GM21447 (cell line): Measurements from ENCODE around the gene NGRN.
"Not testable (repeated sequence)": the region's sequence is repeated elsewhere in the genome, so short reads cannot be mapped to it uniquely, and the experiment has no call there.

ENCODE experiments used
- ATAC-seq: cut with Tn5 transposase; IDR thresholded peaks from one replicate; pipeline ENCODE4 v1.9.1; 2021; ENCODE audit not compliant: unreplicated experiment

NGRN gene

GRCh38 chr15:90281637-90282036, 16.2 kb downstream of the NGRN start:
- ATAC-seq: not testable (repeated sequence)

GRCh38 chr15:90286678-90287077, 21.2 kb downstream of the NGRN start:
- ATAC-seq: no peak

GRCh38 chr15:90287101-90287500, 21.6 kb downstream of the NGRN start:
- ATAC-seq: no peak

- no peak for ATAC-seq
Observed at GRCh38 chr15:90287946-90288345, 22.5 kb downstream of the NGRN start.

- ATAC-seq: no peak
Observed at GRCh38 chr15:90291679-90292356, 26.3 kb downstream of the NGRN start.

GRCh38 chr15:90293040-90293810, 27.8 kb downstream of the NGRN start:
- not testable (repeated sequence) for ATAC-seq

GRCh38 chr15:90294159-90294558, 28.7 kb downstream of the NGRN start:
- no peak for ATAC-seq

- ATAC-seq: no peak
Observed at GRCh38 chr15:90294601-90295269, 29.3 kb downstream of the NGRN start.

GRCh38 chr15:90295270-90295648, 29.8 kb downstream of the NGRN start:
- ATAC-seq: no peak

- ATAC-seq: not testable (repeated sequence)
Observed at GRCh38 chr15:90296316-90296884, 30.9 kb downstream of the NGRN start.

GRCh38 chr15:90297021-90297420, 31.5 kb downstream of the NGRN start:
- ATAC-seq: no peak

GRCh38 chr15:90300541-90300940, 35.1 kb downstream of the NGRN start:
- ATAC-seq: no peak

- ATAC-seq: no peak
Observed at GRCh38 chr15:90300988-90301706, 35.7 kb downstream of the NGRN start.

- ATAC-seq: no peak
Observed at GRCh38 chr15:90301707-90302300, 36.3 kb downstream of the NGRN start.

GRCh38 chr15:90305355-90305754, 39.9 kb downstream of the NGRN start:
- ATAC-seq: not testable (repeated sequence)

- no peak for ATAC-seq
Observed at GRCh38 chr15:90305932-90306331, 40.5 kb downstream of the NGRN start.

GRCh38 chr15:90306560-90306959, 41.1 kb downstream of the NGRN start:
- peak; percentile 86 for ATAC-seq

- no peak for ATAC-seq
Observed at GRCh38 chr15:90307661-90308060, 42.2 kb downstream of the NGRN start.

GRCh38 chr15:90309020-90309419, 43.5 kb downstream of the NGRN start:
- ATAC-seq: no peak

GRCh38 chr15:90315278-90315982, 50.0 kb downstream of the NGRN start:
- no peak for ATAC-seq
